ENCODE measurements around the gene RNASE11. TPM values are rescaled to one million over a fixed set of nuclear protein-coding genes. Genes with fewer than 3 reads are reported as not detected.

Gene RNASE11
- total and polyA plus RNA-seq, 2 of the 4 experiments (the other 2 are of a cell fraction) = not detected

GRCh38 chr14:20563971-20564370, 23.8 kb downstream of the RNASE11 start:
- DNase-seq = no peak
- Histone ChIP-seq H4K8ac (ENCODE audit: low read depth in 2 of 2, low read length in 2 of 2) (no peak overlapping the region), H4K20me1 (ENCODE audit: insufficient read depth, low read length) (no peaks in the 10 kb centered on the region), H3K23ac (ENCODE audit: low read depth, low read length) (no peak overlapping the region), H3K9me1 (ENCODE audit: insufficient read depth, low read length) (no peaks in the 10 kb centered on the region), H2BK15ac (ENCODE audit: low read depth, low read length) (no peak overlapping the region), H2BK5ac (ENCODE audit: low read depth, low read length, poor library complexity, severe bottlenecking) (no peak overlapping the region), H3K79me1 (ENCODE audit: low read depth in 1 of 2, low read length in 2 of 2) (no peaks in the 10 kb centered on the region), H3K18ac (ENCODE audit: low read depth, low read length) (no peak overlapping the region), H2BK20ac (ENCODE audit: low read depth, low read length) (no peak overlapping the region), H4K5ac (ENCODE audit: low read depth, low read length) (no peak overlapping the region), H3K9me3 (ENCODE audit: control insufficient read depth, insufficient read depth, low read length) (no peaks in the 10 kb centered on the region), H3K56ac (ENCODE audit: extremely low read depth, insufficient read depth, low read length) (no peak overlapping the region), H3K36me3 (ENCODE audit: control insufficient read depth, insufficient read depth, low read length) (no peaks in the 10 kb centered on the region), H2BK120ac (ENCODE audit: low read depth, low read length) (no peak overlapping the region), H2AK5ac (ENCODE audit: low read depth, low read length) (no peak overlapping the region), H3K9ac (ENCODE audit: low read depth, low read length) (no peak overlapping the region), H3K4me1 (ENCODE audit: control insufficient read depth, insufficient read depth, low read length) (no peaks in the 10 kb centered on the region), H3K4ac (ENCODE audit: low read depth, low read length) (no peak overlapping the region), H2AFZ (replicated peaks; ENCODE audit: low read length, poor library complexity) (no peak overlapping the region), H4K91ac (ENCODE audit: insufficient read depth, low read depth, low read length) (no peak overlapping the region), H2AK9ac (replicated peaks; ENCODE audit: low read depth, low read length, poor library complexity) (no peak overlapping the region), H3K14ac (replicated peaks; ENCODE audit: low read depth, low read length) (no peak overlapping the region), H3K4me3 (ENCODE audit: insufficient read depth, low read depth, low read length) (no peak overlapping the region), H3K27me3 (ENCODE audit: control insufficient read depth, insufficient read depth, low read length) (no peaks in the 10 kb centered on the region), H3K4me2 (ENCODE audit: low read depth, low read length) (no peak overlapping the region), H3K27ac (ENCODE audit: insufficient read depth, low read length) (no peak overlapping the region)
- no peak for TF ChIP-seq USF2 (IDR thresholded peaks at IDR 0.05; ENCODE audit: low read depth, low read length)
- no peak for TF ChIP-seq CHD1 (IDR thresholded peaks at IDR 0.05; ENCODE audit: low read depth, low read length)
- no peak for TF ChIP-seq POLR2A (IDR thresholded peaks at IDR 0.05; ENCODE audit: low read depth, low read length)
- TF ChIP-seq SMC3 (IDR thresholded peaks at IDR 0.05; ENCODE audit: low read depth, low read length) = no peak
- ATAC-seq (ENCODE audit: low read depth) = no peak
- in situ Hi-C loops (cut with MboI; ENCODE audit: low sequenced_read_pairs) (no loop called here), intact Hi-C loops (cut with micrococcal nuclease) (no loop called here), dilution Hi-C loops (cut with HindIII; ENCODE audit: low sequenced_read_pairs, unreplicated experiment) (no loop called here)
- BruUV-seq (replicated peaks) = no TSS peak
- POLR2A ChIA-PET (ENCODE audit: unreplicated experiment) = no interaction called here
- CTCF ChIA-PET = no interaction called here
- WGBS, 2 experiments (ENCODE audit: extremely low coverage in 2 of 2, insufficient read length in 1 of 2) = no CpG with 5 or more reads among the region's 1 CpG

All from IMR-90 (cell line).